Neutrophil (primary cell): ENCODE measurements around the gene DPYSL3.

ENCODE experiments used
- H3K27ac ChIP-seq: fragments of 200-600 bp; sonication (generic); 2 replicates; pipeline ENCODE4 v1.5.1; 2016; ENCODE audit warnings: mild to moderate bottlenecking, moderate library complexity
- H3K27me3 ChIP-seq: fragments of 200-600 bp; sonication (generic); 2 replicates; pipeline ENCODE4 v1.6.0; 2016; ENCODE audit warnings: mild to moderate bottlenecking
- H3K36me3 ChIP-seq: fragments of 200-600 bp; sonication (generic); 2 replicates; pipeline ENCODE4 v1.5.1; 2017
- H3K4me1 ChIP-seq, 2 experiments: fragments of 200-600 bp in 1 of 2; sonication (generic) in 1 of 2; 1 replicate in 1 of 2; 2 replicates in 1 of 2; pipeline versions ENCODE4 v1.5.1 to v1.6.1; 2013 to 2016; ENCODE audit warnings: low read depth in 1 of 2, low read length in 1 of 2, mild to moderate bottlenecking in 1 of 2, moderate library complexity in 1 of 2; ENCODE audit not compliant: control insufficient read depth in 1 of 2, insufficient read depth in 1 of 2
- H3K4me3 ChIP-seq, 2 experiments: fragments of 200-600 bp in 1 of 2; sonication (generic) in 1 of 2; 1 replicate in 1 of 2; 2 replicates in 1 of 2; pipeline ENCODE4 v1.5.1; 2013 to 2016; ENCODE audit warnings: low read depth in 1 of 2, low read length in 1 of 2, mild to moderate bottlenecking in 1 of 2, moderate library complexity in 1 of 2
- H3K9me3 ChIP-seq: fragments of 200-600 bp; sonication (generic); 2 replicates; pipeline ENCODE4 v1.5.1; 2016
- TF ChIP-seq, protein P1 (sequence below): fragments of 200-600 bp; sonication (generic); IDR thresholded peaks from 2 replicates; pipeline ENCODE4 v1.5.1; 2016; ENCODE audit warnings: antibody characterized with exemption

DPYSL3 gene

DNA sequence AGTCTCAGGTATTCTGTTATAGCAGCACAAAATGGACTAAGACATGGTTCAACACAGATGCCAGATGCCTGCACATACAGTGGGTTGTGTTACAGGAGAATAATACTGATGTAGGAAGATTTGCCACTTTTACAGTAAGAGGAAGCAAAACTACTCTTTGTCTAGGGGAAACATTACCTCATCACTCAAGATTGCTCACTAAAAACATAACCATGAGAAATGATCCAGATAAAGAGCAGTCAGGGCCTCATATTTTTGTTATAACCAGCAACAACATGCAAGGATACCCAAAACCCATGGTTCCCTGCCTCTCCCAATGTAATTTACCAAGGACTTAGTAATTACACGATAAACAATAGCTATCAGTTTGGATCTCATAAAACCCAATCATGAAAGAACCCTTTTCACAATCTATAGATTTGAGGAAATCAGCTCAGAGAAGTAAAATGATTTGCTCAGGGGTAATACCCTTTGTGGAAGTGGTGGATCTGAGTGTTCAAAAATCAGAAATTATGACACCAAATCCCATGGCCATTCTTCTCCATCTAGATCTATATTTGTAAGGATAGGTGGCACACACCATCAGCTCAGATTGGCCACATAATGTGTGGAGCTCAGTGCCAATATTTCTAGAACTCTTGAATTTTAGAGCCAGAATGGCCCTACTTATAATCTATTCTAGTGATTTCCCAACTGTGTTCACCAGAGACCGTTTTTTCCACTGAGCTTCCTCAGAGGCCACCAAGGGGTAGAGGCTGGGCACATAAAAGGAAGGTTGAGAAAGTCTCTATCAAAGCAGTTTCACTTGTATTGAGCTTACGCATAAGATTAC lies 27.8 kb downstream of the DPYSL3 start:
- TF ChIP-seq, protein P1, sequence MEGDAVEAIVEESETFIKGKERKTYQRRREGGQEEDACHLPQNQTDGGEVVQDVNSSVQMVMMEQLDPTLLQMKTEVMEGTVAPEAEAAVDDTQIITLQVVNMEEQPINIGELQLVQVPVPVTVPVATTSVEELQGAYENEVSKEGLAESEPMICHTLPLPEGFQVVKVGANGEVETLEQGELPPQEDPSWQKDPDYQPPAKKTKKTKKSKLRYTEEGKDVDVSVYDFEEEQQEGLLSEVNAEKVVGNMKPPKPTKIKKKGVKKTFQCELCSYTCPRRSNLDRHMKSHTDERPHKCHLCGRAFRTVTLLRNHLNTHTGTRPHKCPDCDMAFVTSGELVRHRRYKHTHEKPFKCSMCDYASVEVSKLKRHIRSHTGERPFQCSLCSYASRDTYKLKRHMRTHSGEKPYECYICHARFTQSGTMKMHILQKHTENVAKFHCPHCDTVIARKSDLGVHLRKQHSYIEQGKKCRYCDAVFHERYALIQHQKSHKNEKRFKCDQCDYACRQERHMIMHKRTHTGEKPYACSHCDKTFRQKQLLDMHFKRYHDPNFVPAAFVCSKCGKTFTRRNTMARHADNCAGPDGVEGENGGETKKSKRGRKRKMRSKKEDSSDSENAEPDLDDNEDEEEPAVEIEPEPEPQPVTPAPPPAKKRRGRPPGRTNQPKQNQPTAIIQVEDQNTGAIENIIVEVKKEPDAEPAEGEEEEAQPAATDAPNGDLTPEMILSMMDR: no peak
- no peak overlapping the region for H3K27ac ChIP-seq
- peaks cover 37% of the 10 kb centered on the region for H3K27me3 ChIP-seq
- no peaks in the 10 kb centered on the region for H3K9me3 ChIP-seq
- H3K4me1 ChIP-seq: no peaks in the 10 kb centered on the region
- H3K4me3 ChIP-seq: no peak overlapping the region
- no peaks in the 10 kb centered on the region for H3K36me3 ChIP-seq

DNA sequence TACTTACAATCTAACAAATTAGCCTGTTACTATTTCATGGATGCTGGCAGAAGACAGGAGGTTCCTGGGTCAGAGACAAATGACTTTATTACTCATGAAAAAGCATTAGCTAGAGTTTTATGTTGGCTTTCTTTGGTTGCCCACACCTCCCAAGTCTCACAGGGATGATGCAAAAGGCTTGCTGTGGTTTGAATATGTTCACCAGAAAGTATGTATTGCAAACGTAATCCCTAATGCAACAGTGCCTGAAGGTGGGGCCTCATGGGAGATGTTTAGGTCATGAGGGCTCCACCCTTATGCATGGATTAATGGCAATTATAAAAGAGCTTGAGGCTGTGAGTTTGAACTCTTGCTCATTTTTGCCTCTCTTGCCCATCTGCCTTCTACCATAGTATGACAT lies 28.5 kb downstream of the DPYSL3 start:
- H3K36me3 ChIP-seq: no peaks in the 10 kb centered on the region
- no peaks in the 10 kb centered on the region for H3K9me3 ChIP-seq
- no peak overlapping the region for H3K4me3 ChIP-seq
- H3K27me3 ChIP-seq: peaks cover 37% of the 10 kb centered on the region
- TF ChIP-seq, protein P1: no peak
- H3K27ac ChIP-seq: no peak overlapping the region
- H3K4me1 ChIP-seq: no peaks in the 10 kb centered on the region

DNA sequence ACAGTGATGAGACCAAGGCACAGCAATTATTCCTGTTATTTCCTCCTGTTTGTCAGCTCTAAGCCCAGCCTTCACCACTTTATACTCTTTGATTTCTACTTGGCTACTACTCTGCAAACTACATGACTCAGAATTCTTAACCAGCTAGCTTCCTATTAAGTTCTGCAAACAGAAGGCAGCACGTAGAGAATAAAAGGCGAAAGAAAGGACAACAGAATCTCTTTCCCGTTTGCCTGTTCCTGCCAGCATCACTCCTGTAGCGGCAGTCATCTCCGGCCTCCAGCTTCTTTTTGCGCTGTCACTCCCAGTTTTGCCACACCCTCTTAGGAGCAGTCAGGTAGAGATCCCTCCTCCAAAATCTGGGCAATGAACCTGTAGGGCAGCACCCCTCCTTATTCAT lies 29.9 kb downstream of the DPYSL3 start:
- Histone ChIP-seq H3K27ac (no peak overlapping the region), H3K4me1 (no peaks in the 10 kb centered on the region), H3K27me3 (peaks cover 37% of the 10 kb centered on the region), H3K36me3 (no peaks in the 10 kb centered on the region), H3K9me3 (no peaks in the 10 kb centered on the region), H3K4me3 (no peak overlapping the region)
- TF ChIP-seq, protein P1: no peak

DNA sequence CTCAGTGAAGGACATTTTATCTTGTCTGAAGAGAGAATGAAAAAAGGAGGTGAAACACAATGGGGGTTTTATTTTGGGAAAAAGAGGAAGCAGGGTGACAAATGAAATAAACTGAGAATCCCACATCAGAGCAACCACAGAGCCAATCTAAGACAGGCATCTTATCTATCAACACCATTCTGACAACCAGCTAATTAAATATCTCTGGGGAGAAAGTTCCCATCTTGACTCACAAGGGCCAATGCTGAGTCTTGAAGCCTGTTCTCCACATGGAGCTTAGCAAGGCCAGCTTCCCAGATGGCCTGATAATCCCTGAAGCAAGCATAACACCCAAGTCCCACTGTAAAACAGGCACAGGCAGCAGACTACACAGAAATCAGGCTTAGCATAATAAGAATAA lies 30.4 kb downstream of the DPYSL3 start:
- H3K9me3 ChIP-seq: no peaks in the 10 kb centered on the region
- no peaks in the 10 kb centered on the region for H3K36me3 ChIP-seq
- H3K27ac ChIP-seq: no peak overlapping the region
- peaks cover 35% of the 10 kb centered on the region for H3K27me3 ChIP-seq
- no peaks in the 10 kb centered on the region for H3K4me1 ChIP-seq
- TF ChIP-seq, protein P1: no peak
- no peak overlapping the region for H3K4me3 ChIP-seq

DNA sequence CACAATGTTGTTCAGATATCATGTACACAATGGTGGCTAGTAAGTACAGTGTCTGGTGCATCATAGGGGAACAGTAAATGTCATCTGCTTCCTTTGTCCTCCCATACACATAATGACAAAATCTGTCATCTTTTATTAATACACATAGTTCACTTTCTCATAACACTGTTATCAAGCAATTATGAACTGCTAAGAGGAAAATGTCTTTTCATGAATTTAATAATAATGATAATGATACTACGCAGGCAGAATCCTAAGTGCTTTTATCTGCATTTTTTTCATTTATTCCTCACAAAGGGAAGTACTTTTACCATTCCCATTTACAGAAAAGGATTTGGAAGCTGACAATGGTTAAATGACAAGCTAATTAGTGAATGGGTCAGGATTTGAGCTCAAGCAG lies 35.7 kb downstream of the DPYSL3 start:
- no peaks in the 10 kb centered on the region for H3K9me3 ChIP-seq
- no peaks in the 10 kb centered on the region for H3K36me3 ChIP-seq
- H3K4me3 ChIP-seq: no peak overlapping the region
- H3K4me1 ChIP-seq: no peaks in the 10 kb centered on the region
- H3K27ac ChIP-seq: no peak overlapping the region
- TF ChIP-seq, protein P1: no peak
- H3K27me3 ChIP-seq: peaks cover 8% of the 10 kb centered on the region
